IMR-90 (cell line): ENCODE results near the gene BTBD9. TPM values are rescaled to one million over a fixed set of nuclear protein-coding genes. Genes with fewer than 3 reads are reported as not detected.

Experiments used
- ATAC-seq: fragments of 200-7000 bp; cut with Tn5 transposase; 2 replicates; pipeline ENCODE4 v1.9.1; 2020; ENCODE audit warnings: low read depth, mild to moderate bottlenecking, moderate library complexity
- BruUV-seq: library from RNA; stranded (reverse); fragments of 400-500 nt; replicated peaks from 2 replicates; lab custom pipeline; 2021; lab: Mats Ljungman, UMichigan
- CTCF ChIA-PET: fragments of 300-600 bp; formaldehyde crosslinking; extraction: SDS; loops from one replicate; lab custom pipeline; 2021; ENCODE audit warnings: antibody characterized with exemption; lab: Yijun Ruan, JAX
- POLR2A ChIA-PET: fragments of 300-600 bp; sonication (Branson Sonifier 250); formaldehyde crosslinking; loops from one replicate; lab custom pipeline; 2022; ENCODE audit warnings: antibody characterized with exemption; ENCODE audit not compliant: unreplicated experiment; lab: Charles Lee
- DNase-seq: peaks from one replicate; pipeline ENCODE4 v3.0.0; 2013
- H2AFZ ChIP-seq: replicated peaks from 2 replicates; pipeline ENCODE3; 2013; ENCODE audit warnings: low read length, mild to moderate bottlenecking; ENCODE audit not compliant: poor library complexity
- H2AK5ac ChIP-seq: 2 replicates; pipeline ENCODE4 v1.6.1; 2013; ENCODE audit warnings: low read depth, low read length, inconsistent platforms
- H2AK9ac ChIP-seq: replicated peaks from 2 replicates; pipeline ENCODE3; 2013; ENCODE audit warnings: mild to moderate bottlenecking, low read depth, low read length, moderate library complexity; ENCODE audit not compliant: poor library complexity
- H2BK120ac ChIP-seq: 2 replicates; pipeline ENCODE4 v1.6.1; 2013; ENCODE audit warnings: low read depth, low read length, inconsistent platforms
- H2BK15ac ChIP-seq: 3 replicates; pipeline ENCODE4 v1.6.1; 2013; ENCODE audit warnings: low read depth, low read length, inconsistent platforms
- H2BK20ac ChIP-seq: 2 replicates; pipeline ENCODE4 v1.6.1; 2013; ENCODE audit warnings: low read depth, mild to moderate bottlenecking, inconsistent platforms, low read length, moderate library complexity
- H2BK5ac ChIP-seq: 2 replicates; pipeline ENCODE4 v1.6.1; 2013; ENCODE audit warnings: mild to moderate bottlenecking, low read depth, low read length, inconsistent platforms; ENCODE audit not compliant: poor library complexity, severe bottlenecking
- H3K14ac ChIP-seq: replicated peaks from 2 replicates; pipeline ENCODE4 v1.6.1; 2013; ENCODE audit warnings: low read depth, low read length, inconsistent platforms
- H3K18ac ChIP-seq: 2 replicates; pipeline ENCODE4 v1.6.1; 2013; ENCODE audit warnings: low read depth, low read length, control low read depth
- H3K23ac ChIP-seq: 2 replicates; pipeline ENCODE4 v1.6.1; 2013; ENCODE audit warnings: low read depth, low read length, inconsistent platforms
- H3K27ac ChIP-seq: 2 replicates; pipeline ENCODE4 v1.5.1; 2013; ENCODE audit warnings: mild to moderate bottlenecking, control low read depth, low read length; ENCODE audit not compliant: insufficient read depth
- H3K27me3 ChIP-seq: 2 replicates; pipeline ENCODE4 v1.6.1; 2013; ENCODE audit warnings: low read length; ENCODE audit not compliant: control insufficient read depth, insufficient read depth
- H3K36me3 ChIP-seq: 2 replicates; pipeline ENCODE4 v1.6.1; 2013; ENCODE audit warnings: low read length, mixed read lengths; ENCODE audit not compliant: control insufficient read depth, insufficient read depth
- H3K4ac ChIP-seq: 2 replicates; pipeline ENCODE4 v1.6.1; 2013; ENCODE audit warnings: low read depth, low read length, inconsistent platforms
- H3K4me1 ChIP-seq: 2 replicates; pipeline ENCODE4 v1.6.1; 2013; ENCODE audit warnings: low read length, mixed read lengths; ENCODE audit not compliant: control insufficient read depth, insufficient read depth
- H3K4me2 ChIP-seq: 2 replicates; pipeline ENCODE4 v1.6.1; 2013; ENCODE audit warnings: low read depth, mild to moderate bottlenecking, control low read depth, low read length, moderate library complexity
- H3K4me3 ChIP-seq: 2 replicates; pipeline ENCODE4 v1.5.1; 2013; ENCODE audit warnings: low read depth, mild to moderate bottlenecking, control low read depth, low read length, moderate library complexity; ENCODE audit not compliant: insufficient read depth
- H3K56ac ChIP-seq: 2 replicates; pipeline ENCODE4 v1.6.1; 2013; ENCODE audit warnings: low read length, inconsistent platforms; ENCODE audit not compliant: insufficient read depth; ENCODE audit errors: extremely low read depth
- H3K79me1 ChIP-seq, 2 experiments: 2 replicates each; pipeline ENCODE4 v1.6.1; 2013; ENCODE audit warnings: low read length in 2 of 2, inconsistent platforms in 1 of 2, low read depth in 1 of 2
- H3K9ac ChIP-seq: 2 replicates; pipeline ENCODE4 v1.6.1; 2013; ENCODE audit warnings: low read depth, low read length, control low read depth
- H3K9me1 ChIP-seq: 2 replicates; pipeline ENCODE4 v1.6.1; 2013; ENCODE audit warnings: low read length, inconsistent platforms; ENCODE audit not compliant: insufficient read depth
- H3K9me3 ChIP-seq: 2 replicates; pipeline ENCODE4 v1.6.1; 2013; ENCODE audit warnings: low read length; ENCODE audit not compliant: control insufficient read depth, insufficient read depth
- H4K20me1 ChIP-seq: 2 replicates; pipeline ENCODE4 v1.6.1; 2013; ENCODE audit warnings: low read length, inconsistent platforms; ENCODE audit not compliant: insufficient read depth
- H4K5ac ChIP-seq: 2 replicates; pipeline ENCODE4 v1.6.1; 2013; ENCODE audit warnings: mild to moderate bottlenecking, low read depth, low read length, control low read depth
- H4K8ac ChIP-seq, 2 experiments: 2 replicates each; pipeline ENCODE4 v1.6.1; 2013; ENCODE audit warnings: low read depth in 2 of 2, low read length in 2 of 2, control low read depth in 1 of 2, inconsistent platforms in 1 of 2
- H4K91ac ChIP-seq: 2 replicates; pipeline ENCODE4 v1.6.1; 2013; ENCODE audit warnings: low read depth, low read length, inconsistent platforms; ENCODE audit not compliant: insufficient read depth
- BHLHE40 ChIP-seq: fragments of 150-350 bp; IDR thresholded peaks from 2 replicates; pipeline ENCODE4 v1.6.1; 2016; ENCODE audit warnings: mild to moderate bottlenecking, low read depth, low read length
- CEBPB ChIP-seq: IDR thresholded peaks from 2 replicates; pipeline ENCODE4 v1.6.1; 2012; ENCODE audit warnings: low read depth, low read length, improper control_type of control experiment
- CHD1 ChIP-seq: IDR thresholded peaks from 2 replicates; pipeline ENCODE4 v1.6.1; 2012; ENCODE audit warnings: low read depth, low read length, improper control_type of control experiment
- CTCF ChIP-seq: conservative IDR thresholded peaks from 2 replicates; pipeline ENCODE4 v1.5.1; 2012; ENCODE audit warnings: mild to moderate bottlenecking, low read depth, low read length, improper control_type of control experiment
- FOS ChIP-seq: fragments of 150-350 bp; IDR thresholded peaks from 2 replicates; pipeline ENCODE4 v1.6.1; 2016; ENCODE audit warnings: low read depth, low read length
- MAFK ChIP-seq: IDR thresholded peaks from 2 replicates; pipeline ENCODE4 v1.6.1; 2012; ENCODE audit warnings: low read depth, low read length, improper control_type of control experiment
- MAZ ChIP-seq: IDR thresholded peaks from 2 replicates; pipeline ENCODE4 v1.6.1; 2012; ENCODE audit warnings: low read depth, mild to moderate bottlenecking, low read length, improper control_type of control experiment, moderate library complexity, borderline replicate concordance
- MXI1 ChIP-seq: IDR thresholded peaks from 2 replicates; pipeline ENCODE4 v1.6.1; 2012; ENCODE audit warnings: low read depth, mild to moderate bottlenecking, low read length, moderate library complexity, borderline replicate concordance
- NFE2L2 ChIP-seq: fragments of 150-350 bp; IDR thresholded peaks from 2 replicates; pipeline ENCODE4 v1.6.1; 2016; ENCODE audit warnings: low read depth, mild to moderate bottlenecking, low read length
- POLR2A ChIP-seq: IDR thresholded peaks from 2 replicates; pipeline ENCODE4 v1.6.1; 2012; ENCODE audit warnings: mild to moderate bottlenecking, low read depth, low read length
- RAD21 ChIP-seq: IDR thresholded peaks from 2 replicates; pipeline ENCODE4 v1.6.1; 2012; ENCODE audit warnings: low read length, improper control_type of control experiment
- RCOR1 ChIP-seq: IDR thresholded peaks from 2 replicates; pipeline ENCODE4 v1.6.1; 2012; ENCODE audit warnings: mild to moderate bottlenecking, low read length, improper control_type of control experiment; ENCODE audit not compliant: insufficient replicate concordance
- RFX5 ChIP-seq: IDR thresholded peaks from 2 replicates; pipeline ENCODE4 v1.8.0; 2012; ENCODE audit warnings: low read depth, mild to moderate bottlenecking, low read length, moderate library complexity
- SMC3 ChIP-seq: fragments of 150-350 bp; IDR thresholded peaks from 2 replicates; pipeline ENCODE4 v1.6.1; 2016; ENCODE audit warnings: low read depth, mild to moderate bottlenecking, antibody characterized with exemption, low read length, moderate library complexity
- WGBS, 2 experiments: methylation state at CpG; one replicate each; pipeline versions ENCODE4 v1.1.5 to v1.1.7; 2013; ENCODE audit warnings: missing lambda C conversion rate in 2 of 2; ENCODE audit not compliant: insufficient read length in 1 of 2; ENCODE audit errors: extremely low coverage in 2 of 2; 5-methylcytosine and 5-hydroxymethylcytosine counted together
- dilution Hi-C: fragments of 300-500 bp; cut with HindIII; formaldehyde crosslinking; loops from one replicate; pipeline ENCODE4 v1.14.3; 2018; ENCODE audit warnings: low sequenced_read_pairs; ENCODE audit not compliant: unreplicated experiment
- in situ Hi-C: fragments of 300-500 bp; cut with MboI; formaldehyde crosslinking; loops from 3 replicates; pipeline ENCODE4 v1.14.3; 2019; ENCODE audit warnings: low sequenced_read_pairs, inconsistent platforms, mixed read lengths
- intact Hi-C: fragments of 100-400 bp; cut with micrococcal nuclease; formaldehyde crosslinking; loops from 2 replicates; pipeline ENCODE4 v1.10.0; 2022
- polyA plus RNA-seq, 3 experiments: library from polyadenylated mRNA; depleted of rRNA; stranded (reverse); fragments of >200 nt; gene quantifications; 2 replicates each; pipeline ENCODE4 v1.2.3, GENCODE V29; 2012; ENCODE audit warnings: low replicate concordance in 1 of 3
- total RNA-seq: library from RNA; depleted of rRNA; stranded (reverse); fragments of >200 nt; gene quantifications from 2 replicates; pipeline ENCODE4 v1.2.3, GENCODE V29; 2012
- TF ChIP-seq, protein P1 (sequence below): fragments of 150-350 bp; IDR thresholded peaks from 2 replicates; pipeline ENCODE4 v1.6.1; 2016; ENCODE audit warnings: low read depth, mild to moderate bottlenecking, low read length, moderate library complexity, borderline replicate concordance
- TF ChIP-seq, protein P2 (sequence below): fragments of 150-350 bp; IDR thresholded peaks from 2 replicates; pipeline ENCODE4 v1.6.1; 2017; ENCODE audit warnings: mild to moderate bottlenecking, antibody characterized with exemption, low read length, low read depth

BTBD9 gene
- total and polyA plus RNA-seq, 2 of the 4 experiments (the other 2 are of a cell fraction): 4.1 to 22.0 TPM

- dilution Hi-C loops: no loop called here
- Histone ChIP-seq H2AFZ (no peak overlapping the region), H3K4ac (no peak overlapping the region), H3K56ac (no peak overlapping the region), H4K8ac (no peak overlapping the region), H3K36me3 (peaks cover 12% of the 10 kb centered on the region), H4K20me1 (no peaks in the 10 kb centered on the region), H3K9ac (no peak overlapping the region), H3K14ac (no peak overlapping the region), H3K18ac (no peak overlapping the region), H2AK5ac (no peak overlapping the region), H3K4me3 (no peak overlapping the region), H3K9me3 (no peaks in the 10 kb centered on the region), H3K79me1 (no peaks in the 10 kb centered on the region; a peak in 1 of 4 replicates), H3K27me3 (no peaks in the 10 kb centered on the region), H2BK120ac (no peak overlapping the region), H3K4me2 (no peak overlapping the region), H3K27ac (no peak overlapping the region), H4K5ac (no peak overlapping the region), H3K23ac (no peak overlapping the region), H2BK5ac (no peak overlapping the region), H4K91ac (no peak overlapping the region), H2BK15ac (no peak overlapping the region), H3K4me1 (no peaks in the 10 kb centered on the region), H3K9me1 (no peaks in the 10 kb centered on the region), H2BK20ac (no peak overlapping the region), H2AK9ac (no peak overlapping the region)
- TF ChIP-seq CTCF (no peak), RFX5 (no peak), RCOR1 (no peak), CEBPB (no peak), BHLHE40 (no peak), FOS (no peak), MAFK (no peak), RAD21 (no peak), POLR2A (no peak), CHD1 (no peak), SMC3 (no peak), NFE2L2 (no peak), MAZ (no peak), MXI1 (no peak)
- TF ChIP-seq, protein P1, sequence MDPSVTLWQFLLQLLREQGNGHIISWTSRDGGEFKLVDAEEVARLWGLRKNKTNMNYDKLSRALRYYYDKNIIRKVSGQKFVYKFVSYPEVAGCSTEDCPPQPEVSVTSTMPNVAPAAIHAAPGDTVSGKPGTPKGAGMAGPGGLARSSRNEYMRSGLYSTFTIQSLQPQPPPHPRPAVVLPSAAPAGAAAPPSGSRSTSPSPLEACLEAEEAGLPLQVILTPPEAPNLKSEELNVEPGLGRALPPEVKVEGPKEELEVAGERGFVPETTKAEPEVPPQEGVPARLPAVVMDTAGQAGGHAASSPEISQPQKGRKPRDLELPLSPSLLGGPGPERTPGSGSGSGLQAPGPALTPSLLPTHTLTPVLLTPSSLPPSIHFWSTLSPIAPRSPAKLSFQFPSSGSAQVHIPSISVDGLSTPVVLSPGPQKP: no peak
- TF ChIP-seq, protein P2, sequence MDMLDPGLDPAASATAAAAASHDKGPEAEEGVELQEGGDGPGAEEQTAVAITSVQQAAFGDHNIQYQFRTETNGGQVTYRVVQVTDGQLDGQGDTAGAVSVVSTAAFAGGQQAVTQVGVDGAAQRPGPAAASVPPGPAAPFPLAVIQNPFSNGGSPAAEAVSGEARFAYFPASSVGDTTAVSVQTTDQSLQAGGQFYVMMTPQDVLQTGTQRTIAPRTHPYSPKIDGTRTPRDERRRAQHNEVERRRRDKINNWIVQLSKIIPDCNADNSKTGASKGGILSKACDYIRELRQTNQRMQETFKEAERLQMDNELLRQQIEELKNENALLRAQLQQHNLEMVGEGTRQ: no peak
- WGBS, 2 experiments: no CpG with 5 or more reads among the region's 2 CpGs
- TSS peak; percentile 95 for BruUV-seq
- DNase-seq (no peak), ATAC-seq (no peak)
- in situ Hi-C loops: no loop called here
- intact Hi-C loops: no loop called here
- CTCF ChIA-PET: no interaction called here
- POLR2A ChIA-PET: no interaction called here
Measured at GRCh38 chr6:38676236-38676973, 36.7 kb upstream of the BTBD9 start.
